OCI-M2 (cell line): ENCODE data around the gene PPIL1.

Source experiments
- DNase-seq: peaks from one replicate; lab custom pipeline; 2025; ENCODE audit not compliant: unreplicated experiment; lab: John Stamatoyannopoulos, UW

The PPIL1 gene

GRCh38 chr6:36836111-36837021 is 38.2 kb downstream of the PPIL1 start:
- DNase-seq: no peak

GRCh38 chr6:36834576-36835341 is 39.8 kb downstream of the PPIL1 start:
- DNase-seq: no peak

GRCh38 chr6:36833182-36833789 is 41.3 kb downstream of the PPIL1 start:
- DNase-seq: no peak

GRCh38 chr6:36832313-36832712 is 42.3 kb downstream of the PPIL1 start:
- no peak for DNase-seq

- DNase-seq: no peak
Measured at GRCh38 chr6:36830577-36830976, 44.0 kb downstream of the PPIL1 start.

GRCh38 chr6:36829919-36830544 is 44.6 kb downstream of the PPIL1 start:
- no peak for DNase-seq

- DNase-seq: no peak
Measured at GRCh38 chr6:36827261-36828079, 47.1 kb downstream of the PPIL1 start.

- DNase-seq: no peak
Measured at GRCh38 chr6:36826520-36827227, 47.9 kb downstream of the PPIL1 start.

- no peak for DNase-seq
Measured at GRCh38 chr6:36825994-36826393, 48.6 kb downstream of the PPIL1 start.

GRCh38 chr6:36825452-36825851 is 49.2 kb downstream of the PPIL1 start:
- DNase-seq: no peak

GRCh38 chr6:36824253-36824652 is 50.4 kb downstream of the PPIL1 start:
- DNase-seq: no peak

- no peak for DNase-seq
Measured at GRCh38 chr6:36823421-36824096, 51.0 kb downstream of the PPIL1 start.

- no peak for DNase-seq
Measured at GRCh38 chr6:36822506-36823269, 51.9 kb downstream of the PPIL1 start.

GRCh38 chr6:36821581-36822335 is 52.8 kb downstream of the PPIL1 start:
- DNase-seq: no peak

- no peak for DNase-seq
Measured at GRCh38 chr6:36820700-36821580, 53.7 kb downstream of the PPIL1 start.

GRCh38 chr6:36818756-36819155 is 55.8 kb downstream of the PPIL1 start:
- DNase-seq: no peak

- DNase-seq: no peak
Measured at GRCh38 chr6:36817847-36818246, 56.8 kb downstream of the PPIL1 start.
